Testis (tissue), 2 donors: ENCODE measurements around the gene DNAAF1.

ENCODE experiments used
- CTCF ChIP-seq, 3 experiments: fragments of 450-650 bp in 2 of 3; fragments of 200-600 bp in 1 of 3; sonication (generic) in 1 of 3; IDR thresholded peaks; one replicate each; pipeline ENCODE4 v1.5.1; 2016 to 2019; ENCODE audit warnings: antibody characterized with exemption in 3 of 3, mild to moderate bottlenecking in 2 of 3, moderate library complexity in 1 of 3
- POLR2A ChIP-seq: fragments of 450-650 bp; IDR thresholded peaks from one replicate; pipeline ENCODE4 v1.6.1; 2017; ENCODE audit warnings: antibody characterized with exemption, mild to moderate bottlenecking, moderate library complexity

GRCh38 chr16:84180519-84181140 lies 35.5 kb downstream of the DNAAF1 start:
- TF ChIP-seq POLR2A (no peak), CTCF (IDR thresholded peaks at IDR 0.05) (no peak)
